Cardiac muscle cell (in vitro differentiated cells and primary cell): ENCODE results near the gene LPP. TPM values are rescaled to one million over a fixed set of nuclear protein-coding genes. Genes with fewer than 3 reads are reported as not detected.
"Not testable (repeated sequence)": the region's sequence is repeated elsewhere in the genome, so short reads cannot be mapped to it uniquely, and the experiment has no call there.

Source experiments
- DNase-seq, 2 donors: peaks; one replicate each; pipeline versions ENCODE4 v3.0.0 to v3.0.0-alpha.2; 2010 to 2017; ENCODE audit warnings: low read depth in 1 of 2, low spot score in 1 of 2
- H3K27ac ChIP-seq: fragments of 200-600 bp; sonication (generic); 2 replicates; pipeline ENCODE4 v1.5.1; 2016
- H3K27me3 ChIP-seq: fragments of 200-600 bp; sonication (generic); 2 replicates; pipeline ENCODE4 v1.6.0; 2016; ENCODE audit warnings: control low read depth
- H3K36me3 ChIP-seq: fragments of 200-600 bp; sonication (generic); 2 replicates; pipeline ENCODE4 v1.5.1; 2016; ENCODE audit warnings: control low read depth
- H3K4me1 ChIP-seq: fragments of 200-600 bp; sonication (generic); 2 replicates; pipeline ENCODE4 v1.8.1; 2017; ENCODE audit warnings: low read depth, mild to moderate bottlenecking, mixed run types
- H3K4me3 ChIP-seq: fragments of 200-600 bp; sonication (generic); 2 replicates; pipeline ENCODE4 v1.5.1; 2016; ENCODE audit warnings: mild to moderate bottlenecking
- H3K9me3 ChIP-seq: fragments of 200-600 bp; sonication (generic); 2 replicates; pipeline ENCODE4 v1.5.1; 2017; ENCODE audit warnings: low read depth, mild to moderate bottlenecking, control low read depth
- polyA plus RNA-seq: library from polyadenylated mRNA; unstranded; fragments of >200 nt; fragmentation: Nextera tagmentation; extraction: Ambion mirVana; gene quantifications from 2 replicates; pipeline ENCODE4 v1.2.1, GENCODE V29; 2016
- total RNA-seq: library from RNA; depleted of rRNA; stranded (reverse); fragments of >200 nt; gene quantifications from 2 replicates; pipeline ENCODE4 v1.2.3, GENCODE V29; 2016
- TF ChIP-seq, protein P1 (sequence below): IDR thresholded peaks from 2 replicates; pipeline ENCODE4 v1.5.1; 2012; ENCODE audit warnings: low read depth, mild to moderate bottlenecking, low read length

The LPP gene
- total and polyA plus RNA-seq, 2 experiments from 2014 or later: 21.4 to 45.2 TPM

DNA sequence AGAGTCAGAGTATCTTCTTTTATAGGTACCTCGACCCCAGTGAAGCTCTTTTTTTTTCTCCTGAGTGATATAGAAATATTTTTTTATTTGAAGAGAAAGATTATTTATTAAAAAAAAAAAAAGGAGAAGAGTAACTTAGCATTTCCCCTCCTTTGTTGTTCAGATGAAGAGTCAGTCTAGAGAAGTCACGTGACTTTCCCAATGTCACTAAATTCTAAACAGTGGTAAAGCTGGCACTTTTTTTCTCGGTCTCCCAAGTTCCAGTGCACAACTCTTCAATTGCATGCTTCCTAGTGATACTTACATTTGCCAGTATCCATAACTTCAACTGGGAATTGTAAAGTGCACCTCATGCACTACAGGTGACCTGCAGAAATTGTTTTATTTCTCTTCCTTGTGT, 448.7 kb downstream of the LPP start:
- H3K27ac ChIP-seq: no peak overlapping the region
- H3K9me3 ChIP-seq: no peaks in the 10 kb centered on the region
- H3K4me1 ChIP-seq: peaks cover 13% of the 10 kb centered on the region
- no peak for DNase-seq
- no peaks in the 10 kb centered on the region for H3K27me3 ChIP-seq
- H3K4me3 ChIP-seq: no peak overlapping the region
- no peaks in the 10 kb centered on the region for H3K36me3 ChIP-seq
- TF ChIP-seq, protein P1, sequence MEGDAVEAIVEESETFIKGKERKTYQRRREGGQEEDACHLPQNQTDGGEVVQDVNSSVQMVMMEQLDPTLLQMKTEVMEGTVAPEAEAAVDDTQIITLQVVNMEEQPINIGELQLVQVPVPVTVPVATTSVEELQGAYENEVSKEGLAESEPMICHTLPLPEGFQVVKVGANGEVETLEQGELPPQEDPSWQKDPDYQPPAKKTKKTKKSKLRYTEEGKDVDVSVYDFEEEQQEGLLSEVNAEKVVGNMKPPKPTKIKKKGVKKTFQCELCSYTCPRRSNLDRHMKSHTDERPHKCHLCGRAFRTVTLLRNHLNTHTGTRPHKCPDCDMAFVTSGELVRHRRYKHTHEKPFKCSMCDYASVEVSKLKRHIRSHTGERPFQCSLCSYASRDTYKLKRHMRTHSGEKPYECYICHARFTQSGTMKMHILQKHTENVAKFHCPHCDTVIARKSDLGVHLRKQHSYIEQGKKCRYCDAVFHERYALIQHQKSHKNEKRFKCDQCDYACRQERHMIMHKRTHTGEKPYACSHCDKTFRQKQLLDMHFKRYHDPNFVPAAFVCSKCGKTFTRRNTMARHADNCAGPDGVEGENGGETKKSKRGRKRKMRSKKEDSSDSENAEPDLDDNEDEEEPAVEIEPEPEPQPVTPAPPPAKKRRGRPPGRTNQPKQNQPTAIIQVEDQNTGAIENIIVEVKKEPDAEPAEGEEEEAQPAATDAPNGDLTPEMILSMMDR: no peak

DNA sequence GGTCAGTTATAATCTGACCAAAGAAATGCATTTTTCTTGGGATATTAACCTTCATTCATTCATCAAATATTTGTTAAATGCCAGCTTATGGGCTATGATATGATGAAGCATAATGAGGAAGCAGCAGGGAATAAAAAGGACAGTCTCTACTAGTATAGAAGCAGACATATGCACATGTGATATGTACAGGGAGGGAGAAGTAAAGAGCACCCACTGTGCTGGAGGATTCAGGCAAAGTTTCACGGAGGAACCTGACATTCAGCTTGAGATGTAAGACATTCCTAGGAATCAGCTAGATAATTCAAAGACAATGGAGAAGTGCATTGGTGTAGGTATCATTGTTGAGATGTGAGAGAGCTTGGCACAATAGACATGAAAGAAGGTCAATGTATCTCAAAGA, 450.7 kb downstream of the LPP start:
- no peaks in the 10 kb centered on the region for H3K36me3 ChIP-seq
- no peaks in the 10 kb centered on the region for H3K27me3 ChIP-seq
- no peak overlapping the region for H3K4me3 ChIP-seq
- DNase-seq: no peak
- H3K27ac ChIP-seq: no peak overlapping the region
- H3K9me3 ChIP-seq: no peaks in the 10 kb centered on the region
- TF ChIP-seq, protein P1: no peak
- H3K4me1 ChIP-seq: peaks cover 13% of the 10 kb centered on the region

DNA sequence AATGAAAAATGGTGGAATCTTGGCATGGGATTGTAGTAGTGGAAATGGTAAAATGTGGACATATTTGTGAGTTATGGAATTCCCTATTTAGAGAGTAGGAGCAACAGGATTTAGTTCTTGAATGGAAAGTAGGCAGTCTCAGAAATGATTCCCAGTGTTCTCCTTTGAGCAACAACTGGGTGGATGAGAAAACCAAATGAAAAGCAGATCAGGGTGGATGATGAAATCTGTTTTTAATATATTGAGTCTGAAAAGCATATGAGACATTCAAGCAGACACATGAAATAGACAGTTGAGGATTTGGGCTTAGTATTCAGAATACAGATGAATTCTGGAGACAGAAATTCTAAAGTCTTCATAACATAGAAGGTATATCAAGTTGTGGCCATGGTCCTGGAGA, 451.3 kb downstream of the LPP start:
- Histone ChIP-seq H3K27ac (no peak overlapping the region), H3K4me3 (no peak overlapping the region), H3K27me3 (no peaks in the 10 kb centered on the region), H3K9me3 (no peaks in the 10 kb centered on the region), H3K4me1 (peaks cover 13% of the 10 kb centered on the region), H3K36me3 (no peaks in the 10 kb centered on the region)
- TF ChIP-seq, protein P1: no peak
- DNase-seq: no peak

DNA sequence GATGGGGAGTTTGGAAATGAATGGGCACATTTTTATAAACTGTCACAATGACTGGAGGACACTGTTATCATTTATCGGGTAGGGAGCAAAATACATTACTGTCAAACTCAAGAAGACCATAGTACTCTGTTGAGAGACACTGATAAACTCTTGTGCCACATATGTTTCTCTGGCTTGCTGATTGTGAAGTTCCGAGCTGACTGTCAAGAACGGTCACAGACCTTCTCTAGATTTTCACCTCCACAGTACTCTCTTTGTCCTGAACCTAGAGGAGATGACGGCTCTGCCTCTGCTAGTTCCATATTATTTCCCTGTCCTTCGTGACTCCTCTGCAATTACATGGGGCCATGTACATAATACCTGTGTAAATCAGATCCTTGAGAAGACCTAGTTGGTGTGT, 451.9 kb downstream of the LPP start:
- no peak for DNase-seq
- Histone ChIP-seq H3K27me3 (no peaks in the 10 kb centered on the region), H3K36me3 (no peaks in the 10 kb centered on the region), H3K4me1 (peaks cover 13% of the 10 kb centered on the region), H3K9me3 (no peaks in the 10 kb centered on the region), H3K4me3 (no peak overlapping the region), H3K27ac (no peak overlapping the region)
- TF ChIP-seq, protein P1: no peak

DNA sequence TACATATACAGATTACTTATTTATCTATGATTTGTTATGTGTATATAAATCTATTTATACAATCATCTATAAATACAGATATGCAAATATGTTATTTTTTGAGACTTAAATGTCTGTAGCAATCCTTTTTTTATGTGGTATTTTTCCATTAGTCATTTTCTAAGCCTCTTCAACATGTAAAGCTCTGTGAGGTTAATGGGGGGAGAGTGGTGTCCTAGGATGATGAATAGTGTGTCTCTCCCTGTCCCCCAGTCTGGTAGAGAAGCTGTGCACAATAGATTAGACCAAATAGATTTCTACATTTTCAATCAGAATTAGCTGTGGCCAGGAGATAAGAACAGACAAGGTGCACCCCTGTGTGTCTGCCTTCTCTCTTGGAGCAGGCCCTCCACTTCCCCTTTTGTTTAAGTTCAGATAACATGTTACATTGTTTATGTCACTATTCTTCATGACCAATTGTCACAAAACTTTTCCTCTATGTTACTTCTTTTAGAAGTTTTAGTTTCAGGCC, 453.9 kb downstream of the LPP start:
- DNase-seq: no peak
- H3K4me3 ChIP-seq: no peak overlapping the region
- no peaks in the 10 kb centered on the region for H3K27me3 ChIP-seq
- peaks cover 13% of the 10 kb centered on the region for H3K4me1 ChIP-seq
- no peaks in the 10 kb centered on the region for H3K9me3 ChIP-seq
- TF ChIP-seq, protein P1: no peak
- no peak overlapping the region for H3K27ac ChIP-seq
- no peaks in the 10 kb centered on the region for H3K36me3 ChIP-seq

DNA sequence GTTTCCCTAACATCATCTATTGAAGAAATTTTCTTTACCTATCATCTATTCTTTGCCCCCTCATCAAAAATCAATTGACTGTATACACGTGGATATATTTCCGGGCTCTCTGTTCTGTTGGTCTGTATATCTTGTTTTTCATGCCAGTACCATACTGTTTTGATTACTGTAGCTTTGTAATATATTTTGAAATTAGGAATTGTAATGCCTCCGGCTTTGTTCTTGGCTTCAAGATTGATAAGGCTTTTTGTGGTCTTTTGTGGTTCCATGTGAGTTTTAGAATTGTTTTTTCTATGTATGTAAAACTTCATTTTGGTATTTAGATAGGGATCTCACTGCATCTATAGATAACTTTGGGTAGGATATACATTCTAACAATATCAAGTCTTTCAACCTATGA, 454.4 kb downstream of the LPP start:
- H3K27ac ChIP-seq: no peak overlapping the region
- peaks cover 13% of the 10 kb centered on the region for H3K4me1 ChIP-seq
- no peak overlapping the region for H3K4me3 ChIP-seq
- no peaks in the 10 kb centered on the region for H3K36me3 ChIP-seq
- no peaks in the 10 kb centered on the region for H3K9me3 ChIP-seq
- H3K27me3 ChIP-seq: no peaks in the 10 kb centered on the region
- TF ChIP-seq, protein P1: no peak
- DNase-seq: no peak

DNA sequence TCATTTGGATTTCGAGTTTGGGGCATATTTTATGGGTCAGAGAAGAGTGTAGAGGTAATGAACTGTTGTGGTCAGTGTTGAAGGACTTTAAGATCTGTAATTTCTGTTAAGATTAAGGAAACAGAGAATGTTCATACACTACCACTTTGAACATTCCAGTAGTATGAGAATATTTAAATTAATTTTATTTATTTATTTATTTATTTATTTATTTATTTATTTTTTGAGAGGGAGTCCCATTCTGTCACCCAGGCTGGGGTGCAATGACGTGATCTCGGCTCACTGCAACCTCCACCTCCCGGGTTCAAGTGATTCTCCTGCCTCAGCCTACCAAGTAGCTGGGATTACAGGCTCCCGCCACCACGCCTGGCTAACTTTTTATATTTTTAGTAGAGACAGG, 459.8 kb downstream of the LPP start:
- H3K36me3 ChIP-seq, H3K27ac ChIP-seq, DNase-seq, H3K4me1 ChIP-seq, H3K4me3 ChIP-seq, H3K9me3 ChIP-seq, H3K27me3 ChIP-seq: not testable (repeated sequence)
